GM21526 (cell line): ENCODE results near the gene GAS2L1.

ENCODE experiments used
- ATAC-seq: cut with Tn5 transposase; IDR thresholded peaks from one replicate; pipeline ENCODE4 v1.9.1; 2021; ENCODE audit warnings: moderate library complexity; ENCODE audit not compliant: unreplicated experiment, low FRiP score

Gene GAS2L1

DNA sequence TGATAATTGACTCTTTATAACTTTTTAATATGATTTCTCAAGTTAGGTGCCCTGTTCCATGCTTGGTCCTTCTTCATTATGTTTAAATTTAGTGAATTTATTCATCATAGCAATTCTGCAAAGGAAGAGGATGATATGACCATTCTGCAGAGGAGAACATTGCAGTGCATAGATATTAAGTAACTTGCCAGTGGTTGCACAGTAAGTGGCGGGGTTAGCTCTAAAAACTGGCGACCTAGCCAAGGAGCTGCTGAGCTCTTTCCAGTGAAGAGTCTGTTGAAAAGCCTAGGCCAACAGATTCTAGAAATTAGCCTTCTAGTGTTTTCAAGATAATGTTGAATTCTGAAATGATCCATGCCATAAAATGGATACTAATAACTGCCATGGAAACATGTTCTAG, 33.8 kb upstream of the GAS2L1 start:
- no peak for ATAC-seq

- no peak for ATAC-seq
Measured at GRCh38 chr22:29275167-29275566, 31.3 kb upstream of the GAS2L1 start.

DNA sequence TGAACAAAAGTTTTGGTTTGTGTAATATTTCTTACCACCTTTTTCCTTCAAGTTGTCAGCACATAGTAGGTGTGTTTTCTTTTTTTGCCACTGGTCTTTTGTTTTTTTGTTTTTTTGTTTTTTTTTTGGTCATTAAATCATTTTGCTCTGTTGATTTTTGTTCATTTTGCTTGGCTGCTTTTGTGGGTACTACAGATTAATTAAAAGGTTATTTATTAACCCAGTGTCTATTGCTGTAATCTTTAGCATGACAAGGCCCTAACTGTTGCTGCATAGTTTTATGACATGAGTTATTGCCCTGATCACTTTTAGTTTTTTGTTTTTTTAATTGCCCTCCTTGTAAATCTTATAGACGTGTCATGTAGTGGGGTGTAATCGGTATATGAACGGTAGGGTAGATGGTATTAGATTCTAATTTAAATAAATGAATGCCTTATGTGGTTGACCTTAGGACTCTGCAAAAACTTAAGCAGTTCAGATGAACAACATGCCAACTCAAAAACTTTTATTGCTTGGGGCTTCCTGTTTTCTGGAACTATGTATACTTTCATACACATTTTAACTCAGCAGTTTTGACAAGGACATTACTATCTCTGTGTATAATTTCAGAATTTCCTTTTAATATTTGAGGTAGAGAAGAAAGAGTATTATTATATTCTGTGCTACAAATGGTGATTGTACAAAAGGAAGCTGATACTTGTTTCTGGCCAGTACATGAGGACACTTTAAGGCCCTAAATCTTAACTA, 30.5 kb upstream of the GAS2L1 start:
- no peak for ATAC-seq

DNA sequence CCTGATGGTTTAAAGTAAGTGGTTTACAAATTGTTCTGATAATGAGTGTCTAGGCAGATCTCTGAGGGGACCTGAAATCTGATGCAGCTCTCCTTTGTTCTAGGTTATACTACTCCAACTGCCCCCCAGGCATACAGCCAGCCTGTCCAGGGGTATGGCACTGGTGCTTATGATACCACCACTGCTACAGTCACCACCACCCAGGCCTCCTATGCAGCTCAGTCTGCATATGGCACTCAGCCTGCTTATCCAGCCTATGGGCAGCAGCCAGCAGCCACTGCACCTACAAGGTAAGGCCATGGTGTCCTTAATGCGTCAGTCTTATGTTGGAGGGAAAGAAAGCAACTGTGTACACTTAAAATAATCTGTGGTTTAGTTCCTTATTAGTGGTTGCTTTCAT, 28.5 kb upstream of the GAS2L1 start:
- no peak for ATAC-seq

GRCh38 chr22:29284196-29284595, 22.3 kb upstream of the GAS2L1 start:
- ATAC-seq = no peak

GRCh38 chr22:29288837-29289236, 17.6 kb upstream of the GAS2L1 start:
- no peak for ATAC-seq

DNA sequence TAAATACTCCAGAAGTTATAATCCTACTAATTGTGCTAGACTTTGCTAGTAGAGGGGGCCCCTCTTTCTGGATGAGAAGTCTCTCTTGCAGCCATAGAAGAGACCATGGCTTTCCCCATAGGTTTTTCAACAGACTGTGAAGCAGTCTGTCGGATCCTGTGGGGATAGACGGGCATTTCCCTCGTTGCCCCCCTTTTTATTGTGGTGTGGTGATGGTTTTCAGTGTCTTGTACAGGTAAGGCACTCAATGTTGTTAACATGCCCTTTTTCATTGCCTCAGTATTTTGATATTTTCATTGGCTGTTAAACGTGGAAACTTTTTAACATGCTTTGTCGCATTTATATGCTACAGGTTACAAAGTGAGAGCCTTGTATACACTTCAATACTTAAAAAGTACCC, 16.4 kb upstream of the GAS2L1 start:
- no peak for ATAC-seq

- no peak for ATAC-seq
Measured at GRCh38 chr22:29291215-29291614, 15.2 kb upstream of the GAS2L1 start.

DNA sequence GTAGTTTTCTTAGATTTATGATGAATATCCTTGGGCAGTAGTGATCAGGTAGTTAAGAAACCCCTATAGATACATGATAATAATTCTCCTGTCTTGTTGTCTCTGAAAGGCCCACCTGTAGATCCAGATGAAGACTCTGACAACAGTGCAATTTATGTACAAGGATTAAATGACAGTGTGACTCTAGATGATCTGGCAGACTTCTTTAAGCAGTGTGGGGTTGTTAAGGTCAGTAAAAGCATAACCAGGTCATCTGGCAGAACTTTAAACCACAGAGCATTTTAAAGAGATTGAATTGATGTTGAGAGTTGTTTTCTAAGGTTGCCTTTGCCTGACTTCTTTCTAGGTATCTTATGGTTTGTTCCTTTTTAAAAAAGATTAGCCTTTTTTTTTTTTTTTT, 14.1 kb upstream of the GAS2L1 start:
- ATAC-seq = no peak

DNA sequence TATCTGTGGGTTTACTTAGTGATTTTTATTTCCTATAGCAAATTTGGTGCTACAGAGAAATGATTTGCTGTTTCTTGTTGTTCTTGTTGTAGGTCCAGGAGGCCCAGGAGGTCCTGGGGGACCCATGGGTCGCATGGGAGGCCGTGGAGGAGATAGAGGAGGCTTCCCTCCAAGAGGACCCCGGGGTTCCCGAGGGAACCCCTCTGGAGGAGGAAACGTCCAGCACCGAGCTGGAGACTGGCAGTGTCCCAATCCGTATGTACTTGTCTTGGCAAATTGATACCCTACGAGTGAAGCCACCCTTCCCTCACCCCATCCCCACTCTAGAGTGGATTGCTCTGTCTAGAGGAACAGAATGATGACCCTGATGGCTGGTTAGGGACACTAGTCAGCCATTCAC, 7.8 kb upstream of the GAS2L1 start:
- no peak for ATAC-seq

DNA sequence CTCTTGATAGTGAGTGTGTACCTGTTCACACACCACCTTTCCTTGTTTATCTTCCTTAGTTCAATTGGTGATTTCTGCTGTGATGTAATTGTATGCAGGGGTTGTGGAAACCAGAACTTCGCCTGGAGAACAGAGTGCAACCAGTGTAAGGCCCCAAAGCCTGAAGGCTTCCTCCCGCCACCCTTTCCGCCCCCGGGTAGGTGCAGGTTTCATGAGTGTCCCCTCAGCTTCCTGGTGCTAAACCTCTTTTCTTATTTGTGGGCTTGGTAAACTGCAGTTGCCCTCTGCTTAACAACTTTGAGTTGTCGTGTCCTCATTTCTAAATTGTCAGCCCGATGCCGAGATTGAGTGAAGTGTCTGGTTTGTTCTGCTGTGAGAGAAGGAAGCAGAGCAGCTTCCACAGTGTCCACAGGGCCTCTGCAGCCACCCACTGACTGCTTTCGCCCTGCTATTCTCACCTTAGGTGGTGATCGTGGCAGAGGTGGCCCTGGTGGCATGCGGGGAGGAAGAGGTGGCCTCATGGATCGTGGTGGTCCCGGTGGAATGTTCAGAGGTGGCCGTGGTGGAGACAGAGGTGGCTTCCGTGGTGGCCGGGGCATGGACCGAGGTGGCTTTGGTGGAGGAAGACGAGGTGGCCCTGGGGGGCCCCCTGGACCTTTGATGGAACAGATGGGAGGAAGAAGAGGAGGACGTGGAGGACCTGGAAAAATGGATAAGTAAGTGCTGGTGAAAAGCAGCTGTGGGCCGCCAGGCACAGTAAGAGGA, 7.1 kb upstream of the GAS2L1 start:
- no peak for ATAC-seq

GRCh38 chr22:29300467-29300806, 6.0 kb upstream of the GAS2L1 start:
- ATAC-seq = no peak

DNA sequence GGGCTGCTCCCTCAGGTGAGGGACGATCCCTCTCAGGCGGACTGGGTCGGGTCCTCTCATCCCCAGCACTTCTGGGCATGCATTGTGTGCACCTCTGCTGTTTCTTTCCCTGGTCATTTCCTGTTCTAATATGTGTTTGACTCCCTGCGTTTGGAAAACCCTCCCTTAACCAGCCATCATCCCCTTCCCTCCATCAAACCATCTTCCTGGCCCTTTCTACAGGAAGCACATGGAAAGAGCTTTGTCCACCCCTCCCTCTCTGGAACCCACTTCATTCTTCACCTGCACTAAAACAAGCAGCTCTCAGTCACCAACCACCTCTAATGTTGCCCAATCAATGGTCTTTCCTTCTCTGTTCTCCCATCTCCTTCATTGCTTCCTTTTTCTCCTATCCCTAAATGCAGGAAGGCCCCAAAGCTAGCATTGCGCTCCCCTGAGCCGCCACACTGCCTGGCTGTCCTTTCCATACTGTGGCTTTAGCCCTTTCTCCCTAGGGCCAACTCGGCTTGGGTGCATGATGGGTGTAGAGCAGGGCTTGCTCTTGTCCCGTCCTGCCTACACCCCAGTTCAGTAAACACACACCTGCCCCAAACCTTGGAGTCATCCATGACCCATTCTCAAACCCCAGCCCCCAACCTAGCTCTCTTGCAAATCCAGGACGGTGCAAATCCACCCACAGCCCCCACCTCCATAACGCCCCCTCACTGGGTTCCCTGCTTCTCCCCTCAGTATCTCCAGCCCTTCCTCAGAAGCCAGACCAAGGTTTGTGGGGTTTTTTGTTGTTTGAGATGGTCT, 5.4 kb upstream of the GAS2L1 start:
- no peak for ATAC-seq

- ATAC-seq = no peak
Measured at GRCh38 chr22:29301716-29302401, 4.6 kb upstream of the GAS2L1 start.

DNA sequence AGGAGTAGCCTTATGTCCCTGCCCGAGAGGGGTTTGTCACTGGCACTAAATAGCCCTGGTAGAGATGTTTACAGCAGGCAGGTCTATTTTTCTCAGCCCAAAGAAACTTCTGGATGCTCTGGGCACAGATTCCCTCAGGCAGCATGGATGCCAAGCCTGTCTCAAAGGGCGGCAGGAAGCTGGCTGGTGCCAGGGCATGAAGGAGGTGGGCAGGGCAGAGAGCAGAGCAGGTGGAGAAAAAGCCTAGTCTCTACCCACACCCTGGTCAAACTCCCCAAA, 4.1 kb upstream of the GAS2L1 start:
- ATAC-seq = no peak

DNA sequence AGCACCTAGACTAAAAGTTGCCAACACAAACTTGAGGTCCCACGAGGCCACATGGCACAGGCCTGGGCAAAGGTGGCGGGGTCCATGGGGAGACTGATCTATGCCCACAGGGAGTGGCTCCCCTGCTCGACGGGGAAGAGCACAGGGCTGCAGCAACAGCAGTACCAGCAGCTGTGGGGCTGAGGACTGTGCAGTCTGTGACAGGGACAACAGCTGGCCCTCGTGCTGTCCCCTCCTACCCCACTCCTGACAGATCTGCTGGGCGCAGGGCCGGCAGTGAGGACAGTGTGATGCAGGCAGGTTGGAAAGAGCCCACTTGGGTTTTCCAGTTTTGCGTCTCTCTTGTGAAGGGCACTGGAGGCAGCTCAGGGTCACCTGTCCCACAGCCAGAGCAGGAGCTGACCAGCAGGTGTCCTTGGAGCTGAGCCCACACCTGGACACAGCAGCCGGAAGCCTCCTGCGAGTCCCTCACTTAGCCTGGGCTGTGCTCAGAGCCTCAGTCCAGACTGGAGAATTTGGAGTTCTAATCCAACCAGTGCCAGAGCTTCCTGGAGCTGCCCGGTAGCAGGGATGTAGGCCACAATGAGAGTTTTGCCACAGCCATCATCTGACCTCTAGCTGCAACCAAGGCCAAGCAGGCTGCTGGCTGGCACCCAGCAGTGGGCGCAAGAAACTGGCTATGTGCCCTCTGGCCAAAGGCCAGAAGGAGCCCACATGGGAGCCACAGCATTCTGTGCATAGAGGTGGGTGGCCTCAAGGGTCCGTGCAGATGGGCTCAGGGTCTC, 3.6 kb upstream of the GAS2L1 start:
- ATAC-seq = no peak

DNA sequence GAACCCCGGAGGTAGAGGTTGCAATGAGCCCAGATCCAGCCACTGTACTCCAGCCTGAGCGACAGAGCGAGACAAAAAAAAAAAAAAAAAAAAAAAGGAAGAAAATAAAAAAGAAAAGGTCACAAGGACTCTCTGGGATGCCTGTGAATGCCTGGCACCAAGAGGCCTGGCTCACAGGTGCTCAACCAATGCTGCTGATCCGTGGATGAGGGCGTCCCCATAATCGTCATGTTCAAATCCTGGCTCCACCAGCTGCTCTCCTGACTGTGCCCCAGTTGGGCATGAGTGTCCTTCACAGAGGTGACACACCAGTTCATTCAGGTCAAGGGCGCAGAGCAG, 645 bp upstream of the GAS2L1 start:
- no peak for ATAC-seq

DNA sequence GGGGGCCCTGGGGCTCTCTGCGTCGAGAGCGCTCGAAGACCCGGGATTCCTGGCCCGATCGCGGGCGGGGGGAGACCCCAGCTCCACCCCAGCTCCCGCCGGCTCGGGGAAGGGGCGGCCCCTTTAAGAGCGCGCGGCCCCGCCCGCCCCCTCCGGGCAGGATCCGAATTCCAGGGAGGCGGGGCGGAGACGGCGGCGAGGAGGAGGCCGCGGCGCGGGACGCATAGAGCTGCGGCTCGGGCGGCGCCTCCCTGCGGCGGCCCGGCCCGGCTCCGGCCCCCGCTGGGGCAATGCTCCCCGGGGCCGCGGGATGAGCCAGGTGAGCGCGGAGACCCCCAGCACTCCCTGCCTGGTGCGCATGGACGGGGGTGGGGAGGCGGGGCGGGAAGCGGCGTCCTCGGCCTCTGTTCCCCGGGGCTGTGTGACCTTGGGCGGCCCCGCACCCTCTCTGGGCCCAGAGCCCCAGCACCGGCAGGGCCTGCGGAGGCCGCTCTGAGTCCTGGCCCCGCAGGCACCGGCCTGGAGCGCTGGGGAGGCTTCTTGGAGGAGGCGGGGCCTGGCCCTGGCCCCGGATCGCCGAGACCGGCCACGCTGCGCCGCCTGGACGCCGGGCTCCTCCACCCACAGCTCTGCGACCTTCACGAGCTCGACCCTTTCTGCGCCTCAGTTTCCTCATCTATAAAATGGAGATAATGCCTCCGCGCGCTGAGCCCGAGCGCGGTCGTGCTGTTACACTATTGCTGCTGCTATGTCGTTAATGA, 565 bp downstream of the GAS2L1 start:
- no peak for ATAC-seq

GRCh38 chr22:29307596-29308147, 1.2 kb downstream of the GAS2L1 start:
- no peak for ATAC-seq
